B cell (primary cell): ENCODE data around the gene PRKCZ. TPM values are rescaled to one million over a fixed set of nuclear protein-coding genes. Genes with fewer than 3 reads are reported as not detected.

Source experiments
- ATAC-seq: fragments of 200-7000 bp; cut with Tn5 transposase; one replicate; pipeline ENCODE4 v1.10.0; 2021; ENCODE audit warnings: low read depth, mild to moderate bottlenecking, moderate number of reproducible peaks, moderate library complexity
- CTCF ChIA-PET: fragments of 350-600 bp; sonication (Branson Sonifier 250); formaldehyde crosslinking; loops from one replicate; lab custom pipeline; 2021; ENCODE audit warnings: antibody characterized with exemption, inconsistent platforms; lab: Charles Lee
- POLR2A ChIA-PET: fragments of 350-600 bp; sonication (Branson Sonifier 250); formaldehyde crosslinking; loops from one replicate; lab custom pipeline; 2021; ENCODE audit warnings: antibody characterized with exemption; lab: Charles Lee
- DNase-seq: peaks from one replicate; pipeline ENCODE4 v3.0.0; 2013
- H2AFZ ChIP-seq: 2 replicates; pipeline ENCODE4 v1.6.1; 2012; ENCODE audit warnings: mild to moderate bottlenecking, low read depth, low read length; ENCODE audit not compliant: insufficient read depth, poor library complexity, severe bottlenecking
- H3K27ac ChIP-seq, 2 donors: 1 replicate in 1 of 2; 2 replicates in 1 of 2; pipeline ENCODE4 v1.5.1; 2012 to 2013; ENCODE audit warnings: low read length in 2 of 2, mild to moderate bottlenecking in 2 of 2, moderate library complexity in 1 of 2
- H3K27me3 ChIP-seq, 4 experiments: fragments of 200-600 bp in 1 of 4; sonication (generic) in 1 of 4; replicated peaks in 1 of 4; 1 replicate in 2 of 4; 2 replicates in 2 of 4; pipeline versions ENCODE4 v1.6.1 to v1.7.0; 2013 to 2016; ENCODE audit warnings: low read length in 3 of 4, mild to moderate bottlenecking in 2 of 4, mixed read lengths in 1 of 4, moderate library complexity in 1 of 4; ENCODE audit not compliant: insufficient read depth in 4 of 4, control insufficient read depth in 3 of 4; ENCODE audit errors: control extremely low read depth in 1 of 4
- H3K36me3 ChIP-seq, 2 experiments: replicated peaks in 1 of 2; 1 replicate in 1 of 2; 2 replicates in 1 of 2; pipeline versions ENCODE4 v1.6.1 to v1.7.1; 2013; ENCODE audit warnings: low read length in 1 of 2; ENCODE audit not compliant: insufficient read depth in 2 of 2, control insufficient read depth in 1 of 2; ENCODE audit errors: control extremely low read depth in 1 of 2, extremely low read depth in 1 of 2
- H3K4me1 ChIP-seq, 2 donors: fragments of 200-600 bp in 1 of 2; sonication (generic) in 1 of 2; 1 replicate in 1 of 2; 2 replicates in 1 of 2; pipeline versions ENCODE4 v1.5.1 to v1.6.1; 2013 to 2017; ENCODE audit warnings: low read length in 2 of 2; ENCODE audit not compliant: control insufficient read depth in 2 of 2, insufficient read depth in 2 of 2
- H3K4me2 ChIP-seq: replicated peaks from 2 replicates; pipeline ENCODE3; 2012; ENCODE audit warnings: mild to moderate bottlenecking, low read depth, low read length; ENCODE audit not compliant: poor library complexity, severe bottlenecking
- H3K4me3 ChIP-seq, 5 experiments: fragments of 200-600 bp in 1 of 5; sonication (generic) in 1 of 5; 1 replicate in 3 of 5; 2 replicates in 2 of 5; pipeline versions ENCODE4 v1.5.1 to v1.7.0; 2011 to 2016; ENCODE audit warnings: low read length in 4 of 5, mild to moderate bottlenecking in 4 of 5, low read depth in 2 of 5, control low read depth in 1 of 5, moderate library complexity in 1 of 5; ENCODE audit not compliant: insufficient read depth in 1 of 5; ENCODE audit errors: control extremely low read depth in 1 of 5, extremely low read depth in 1 of 5
- H3K79me2 ChIP-seq: fragments of 200-600 bp; sonication (generic); one replicate; pipeline ENCODE4 v1.6.0; 2016; ENCODE audit warnings: low read length; ENCODE audit not compliant: control insufficient read depth, insufficient read depth
- H3K9ac ChIP-seq: fragments of 200-600 bp; sonication (generic); 2 replicates; pipeline ENCODE4 v1.6.1; 2017; ENCODE audit warnings: mild to moderate bottlenecking, low read length, moderate library complexity
- H3K9me3 ChIP-seq, 3 donors: one replicate each; pipeline versions ENCODE4 v1.6.1 to v1.7.1; 2013; ENCODE audit warnings: low read length in 2 of 3; ENCODE audit not compliant: control insufficient read depth in 2 of 3, insufficient read depth in 1 of 3; ENCODE audit errors: control extremely low read depth in 1 of 3
- H4K20me1 ChIP-seq: 2 replicates; pipeline ENCODE4 v1.6.0; 2012; ENCODE audit warnings: mild to moderate bottlenecking, low read length; ENCODE audit not compliant: insufficient read depth, control insufficient read depth, poor library complexity, severe bottlenecking
- H3K27ac Mint-ChIP-seq: one replicate; pipeline ENCODE4 v1.8.0; 2021; ENCODE audit warnings: mixed read lengths
- H3K27me3 Mint-ChIP-seq: one replicate; pipeline ENCODE4 v1.8.0; 2021; ENCODE audit warnings: mixed read lengths
- H3K4me1 Mint-ChIP-seq: one replicate; pipeline ENCODE4 v1.8.0; 2021; ENCODE audit warnings: mixed read lengths
- H3K4me3 Mint-ChIP-seq: one replicate; pipeline ENCODE4 v1.8.0; 2021; ENCODE audit warnings: mixed read lengths
- H3K9me3 Mint-ChIP-seq: one replicate; pipeline ENCODE4 v1.8.0; 2022; ENCODE audit warnings: mixed read lengths; ENCODE audit not compliant: insufficient read depth
- EZH2 ChIP-seq: IDR thresholded peaks from 2 replicates; pipeline ENCODE4 v1.6.1; 2012; ENCODE audit warnings: borderline replicate concordance, low read depth, mild to moderate bottlenecking, moderate library complexity, low read length; ENCODE audit not compliant: insufficient read depth, poor library complexity, severe bottlenecking
- WGBS: methylation state at CpG from one replicate; pipeline ENCODE4 v1.1.5; 2013; ENCODE audit warnings: missing lambda C conversion rate; ENCODE audit not compliant: insufficient coverage; 5-methylcytosine and 5-hydroxymethylcytosine counted together
- intact Hi-C: fragments of 100-400 bp; cut with micrococcal nuclease; formaldehyde crosslinking; loops from one replicate; pipeline ENCODE4 v1.10.0; 2022
- polyA plus RNA-seq: library from polyadenylated mRNA; depleted of rRNA; stranded (reverse); fragments of >200 nt; gene quantifications from 2 replicates; pipeline ENCODE4 v1.2.3, GENCODE V29; 2012
- total RNA-seq, 2 donors: library from RNA; stranded (reverse); fragments of 120-200 nt in 1 of 2; gene quantifications; 1 replicate in 1 of 2; 2 replicates in 1 of 2; pipeline versions ENCODE4 v1.2.3 to v1.2.4, GENCODE V29; 2013 to 2022
- TF ChIP-seq, protein P1 (sequence below): fragments of 200-600 bp; IDR thresholded peaks from one replicate; pipeline ENCODE4 v1.8.0; 2022; ENCODE audit warnings: antibody characterized with exemption, mild to moderate bottlenecking

The PRKCZ gene
- total and polyA plus RNA-seq, 2 donors (not counting 1 experiment from before 2014, with no cell fraction given) = 17.9 to 53.2 TPM

DNA sequence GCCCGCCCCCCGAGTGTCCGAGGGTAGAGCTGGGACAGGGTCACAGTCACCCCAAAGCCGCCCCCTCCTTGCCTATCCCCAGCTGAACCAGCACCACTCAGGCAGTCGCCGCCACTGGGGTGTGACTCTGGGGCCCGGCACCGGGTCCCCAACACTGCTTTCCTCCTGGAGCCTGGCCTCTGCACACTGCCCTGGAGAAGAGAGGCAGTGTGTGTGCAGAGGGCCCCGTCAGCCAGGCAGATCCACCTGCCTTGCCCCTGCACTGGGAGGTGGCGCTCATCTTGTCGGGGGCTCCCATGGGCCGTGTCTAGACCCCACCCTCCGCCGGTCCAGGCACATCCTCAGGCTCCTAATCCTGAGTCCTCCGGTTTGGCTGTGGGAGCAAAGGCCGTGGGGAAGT lies 128.7 kb downstream of the PRKCZ start:
- ATAC-seq = no peak
- no peaks in the 10 kb centered on the region for H3K9me3 Mint-ChIP-seq
- no peak overlapping the region for H3K27ac Mint-ChIP-seq

DNA sequence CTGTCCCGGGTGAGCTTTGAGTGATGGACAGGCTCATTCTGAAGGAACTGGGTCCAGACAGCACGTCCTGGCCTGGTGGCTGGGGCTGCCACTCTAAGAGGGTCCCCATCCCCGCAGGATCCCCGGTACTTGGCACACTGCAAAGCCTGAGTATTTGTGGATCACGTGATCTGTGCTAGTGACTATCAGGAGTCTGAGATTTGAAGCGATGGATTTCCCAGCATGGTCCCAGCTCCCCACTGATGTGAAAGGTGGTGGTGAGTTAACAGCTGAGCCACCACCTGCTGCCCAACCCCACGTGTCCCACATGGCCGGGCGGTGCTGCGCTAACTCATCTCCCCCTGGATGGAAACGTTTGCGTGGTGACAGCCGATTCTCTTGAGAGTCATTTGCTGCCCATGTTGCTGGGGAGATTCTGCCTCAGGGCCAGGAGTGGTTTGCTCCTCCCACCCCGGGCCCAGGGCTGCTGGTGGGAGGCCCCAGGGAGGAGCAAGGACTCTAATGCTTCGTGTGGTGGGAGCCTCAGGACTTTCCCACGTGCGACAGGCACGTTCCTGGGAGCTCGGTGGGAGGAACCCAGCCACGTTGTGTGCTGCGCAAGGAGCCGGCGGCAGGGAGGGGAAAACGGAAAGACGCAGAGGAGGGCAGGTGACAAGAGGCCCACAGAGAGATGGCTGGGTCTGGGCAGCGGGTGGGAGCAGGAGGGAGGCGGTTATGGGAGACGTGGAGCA lies 129.2 kb downstream of the PRKCZ start:
- Mint-ChIP-seq H3K4me1 (peaks cover 1% of the 10 kb centered on the region), H3K27me3 (no peaks in the 10 kb centered on the region), H3K4me3 (no peak overlapping the region), H3K9me3 (no peaks in the 10 kb centered on the region), H3K27ac (no peak overlapping the region)
- H2AFZ ChIP-seq = no peak overlapping the region
- no peak overlapping the region for H3K27ac ChIP-seq
- intact Hi-C loops = loop anchor here (10.0 kb wide), 1 partner anchor 755 kb away; no protein-coding TSS in a partner anchor
- H3K27me3 ChIP-seq = no peaks in the 10 kb centered on the region
- no peak for TF ChIP-seq EZH2
- TF ChIP-seq, protein P1, sequence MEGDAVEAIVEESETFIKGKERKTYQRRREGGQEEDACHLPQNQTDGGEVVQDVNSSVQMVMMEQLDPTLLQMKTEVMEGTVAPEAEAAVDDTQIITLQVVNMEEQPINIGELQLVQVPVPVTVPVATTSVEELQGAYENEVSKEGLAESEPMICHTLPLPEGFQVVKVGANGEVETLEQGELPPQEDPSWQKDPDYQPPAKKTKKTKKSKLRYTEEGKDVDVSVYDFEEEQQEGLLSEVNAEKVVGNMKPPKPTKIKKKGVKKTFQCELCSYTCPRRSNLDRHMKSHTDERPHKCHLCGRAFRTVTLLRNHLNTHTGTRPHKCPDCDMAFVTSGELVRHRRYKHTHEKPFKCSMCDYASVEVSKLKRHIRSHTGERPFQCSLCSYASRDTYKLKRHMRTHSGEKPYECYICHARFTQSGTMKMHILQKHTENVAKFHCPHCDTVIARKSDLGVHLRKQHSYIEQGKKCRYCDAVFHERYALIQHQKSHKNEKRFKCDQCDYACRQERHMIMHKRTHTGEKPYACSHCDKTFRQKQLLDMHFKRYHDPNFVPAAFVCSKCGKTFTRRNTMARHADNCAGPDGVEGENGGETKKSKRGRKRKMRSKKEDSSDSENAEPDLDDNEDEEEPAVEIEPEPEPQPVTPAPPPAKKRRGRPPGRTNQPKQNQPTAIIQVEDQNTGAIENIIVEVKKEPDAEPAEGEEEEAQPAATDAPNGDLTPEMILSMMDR = no peak
- DNase-seq = no peak
- 93% methylated on average over 23 of the region's 28 CpGs for WGBS
- H3K4me1 ChIP-seq = peaks cover 0 to under 1% of the 10 kb centered on the region in 2 donors
- no peak overlapping the region for H3K9ac ChIP-seq
- H3K4me3 ChIP-seq = no peak overlapping the region
- no peak for ATAC-seq
- peaks cover 0 to 4% of the 10 kb centered on the region in 2 experiments for H3K36me3 ChIP-seq
- no peaks in the 10 kb centered on the region for H3K9me3 ChIP-seq
- ChIA-PET CTCF (interaction anchor here (1.0 kb wide), 1 partner anchor 202 kb away, joined by 3 read pairs; no protein-coding TSS in a partner anchor), POLR2A (interaction anchor here (0.6 kb wide), 1 partner anchor 134 kb away, joined by 4 read pairs; no protein-coding TSS in a partner anchor)
- H3K79me2 ChIP-seq = no peaks in the 10 kb centered on the region
- no peak overlapping the region for H3K4me2 ChIP-seq
- no peaks in the 10 kb centered on the region for H4K20me1 ChIP-seq

More for the DNA sequence above, 128.7 kb downstream of the PRKCZ start:
- Histone ChIP-seq H3K27ac (no peak overlapping the region), H3K4me2 (no peak overlapping the region), H3K79me2 (no peaks in the 10 kb centered on the region), H3K27me3 (no peaks in the 10 kb centered on the region), H3K4me1 (peaks cover 0 to 4% of the 10 kb centered on the region in 2 donors), H3K36me3 (peaks cover 0 to 4% of the 10 kb centered on the region in 2 experiments), H2AFZ (no peak overlapping the region), H3K4me3 (no peak overlapping the region), H3K9me3 (no peaks in the 10 kb centered on the region), H4K20me1 (no peaks in the 10 kb centered on the region), H3K9ac (no peak overlapping the region)
- Mint-ChIP-seq H3K4me3 (no peak overlapping the region), H3K4me1 (peaks cover 1% of the 10 kb centered on the region), H3K27me3 (no peaks in the 10 kb centered on the region)
- no peak for DNase-seq
- POLR2A ChIA-PET = no interaction called here
- intact Hi-C loops = loop anchor here (10.0 kb wide), 1 partner anchor 756 kb away; no protein-coding TSS in a partner anchor
- CTCF ChIA-PET = no interaction called here
- no peak for TF ChIP-seq EZH2
- TF ChIP-seq, protein P1 = no peak
- WGBS = 98% methylated on average over 15 of the region's 16 CpGs
